HepG2 (cell line): ENCODE measurements around the gene KCNH1. TPM values are rescaled to one million over a fixed set of nuclear protein-coding genes. Genes with fewer than 3 reads are reported as not detected.

Source experiments
- AHR ChIP-seq: IDR thresholded peaks from 2 replicates; pipeline ENCODE4 v1.6.1; 2018; ENCODE audit warnings: missing genetic modification reagents, missing compliant biosample characterization
- CSRNP2 ChIP-seq: sonication (generic); formaldehyde crosslinking; conservative IDR thresholded peaks from 2 replicates; pipeline ENCODE4 v1.8.0; 2022; ENCODE audit warnings: low read depth, missing genetic modification reagents
- KDM5B ChIP-seq: sonication (generic); formaldehyde crosslinking; IDR thresholded peaks from 2 replicates; pipeline ENCODE4 v1.4.0; 2020; ENCODE audit warnings: missing genetic modification reagents, mild to moderate bottlenecking, borderline replicate concordance
- MBD4 ChIP-seq: IDR thresholded peaks from 2 replicates; pipeline ENCODE4 v1.6.1; 2012; ENCODE audit warnings: low read length, inconsistent platforms, borderline replicate concordance
- MYPOP ChIP-seq: sonication (generic); formaldehyde crosslinking; IDR thresholded peaks from 2 replicates; pipeline ENCODE4 v1.8.1; 2023; ENCODE audit warnings: mild to moderate bottlenecking, moderate library complexity, missing genetic modification reagents
- NFRKB ChIP-seq: fragments of 450-650 bp; IDR thresholded peaks from 2 replicates; pipeline ENCODE4 v1.6.1; 2017
- PHF21A ChIP-seq: sonication (generic); formaldehyde crosslinking; IDR thresholded peaks from 2 replicates; pipeline ENCODE4 v1.5.0; 2020; ENCODE audit warnings: mild to moderate bottlenecking, missing genetic modification reagents
- RERE ChIP-seq: IDR thresholded peaks from 2 replicates; pipeline ENCODE4 v1.6.1; 2016; ENCODE audit warnings: low read depth, missing genetic modification reagents, missing compliant biosample characterization
- RNF219 ChIP-seq: sonication (generic); formaldehyde crosslinking; IDR thresholded peaks from 2 replicates; pipeline ENCODE4 v1.5.0; 2020; ENCODE audit warnings: mild to moderate bottlenecking, missing genetic modification reagents
- SMC3 ChIP-seq: IDR thresholded peaks from 2 replicates; pipeline ENCODE4 v1.6.1; 2011; ENCODE audit warnings: low read length, improper control_type of control experiment
- TAF15 ChIP-seq: fragments of 200-400 bp; formaldehyde crosslinking; IDR thresholded peaks from one replicate; pipeline ENCODE4 v1.6.1; 2018; ENCODE audit warnings: mild to moderate bottlenecking, low read depth, low read length; ENCODE audit not compliant: poor library complexity, severe bottlenecking
- ZBTB1 ChIP-seq: sonication (generic); formaldehyde crosslinking; IDR thresholded peaks from 2 replicates; pipeline ENCODE4 v1.4.0; 2020; ENCODE audit warnings: missing genetic modification reagents, borderline replicate concordance
- ZBTB26 ChIP-seq: IDR thresholded peaks from 2 replicates; pipeline ENCODE4 v1.6.1; 2016; ENCODE audit warnings: missing compliant biosample characterization, missing genetic modification reagents, borderline replicate concordance
- ZFP82 ChIP-seq: sonication (generic); formaldehyde crosslinking; IDR thresholded peaks from 2 replicates; pipeline ENCODE4 v1.5.1; 2020; ENCODE audit warnings: mild to moderate bottlenecking, missing genetic modification reagents, borderline replicate concordance
- ZNF660 ChIP-seq: sonication (generic); formaldehyde crosslinking; IDR thresholded peaks from 2 replicates; pipeline ENCODE4 v1.5.1; 2020; ENCODE audit warnings: mild to moderate bottlenecking, low read depth, missing genetic modification reagents, borderline replicate concordance
- polyA plus RNA-seq, 8 experiments: library from polyadenylated mRNA; depleted of rRNA in 3 of 8; stranded (reverse) in 7 of 8; unstranded in 1 of 8; fragments of >200 nt; fragmentation: Illumina TruSeq in 4 of 8; extraction: Trizol in 4 of 8; gene quantifications; 2 replicates each; pipeline versions ENCODE4 v1.2.1 to v1.2.3, GENCODE V29; 2011 to 2016; ENCODE audit warnings: low read depth in 4 of 8, missing spikeins in 1 of 8, mixed read lengths in 1 of 8; ENCODE audit not compliant: insufficient read depth in 1 of 8
- total RNA-seq, 5 experiments: library from RNA; depleted of rRNA; stranded (reverse); fragments of >200 nt; fragmentation: Illumina TruSeq; extraction: Trizol; gene quantifications; 2 replicates each; pipeline ENCODE4 v1.2.3, GENCODE V29; 2016; ENCODE audit warnings: low read depth in 1 of 5

The KCNH1 gene
- total and polyA plus RNA-seq, 2 of the 13 experiments (the other 11 are each of a cell fraction or from before 2014, with no cell fraction given), result not detected

GRCh38 chr1:210674151-210674550, 459.8 kb downstream of the KCNH1 start (continued):
- TF ChIP-seq ZFP82 (no peak), KDM5B (CRISPR knock-in tag) (no peak), CSRNP2 (CRISPR knock-in tag) (no peak), RNF219 (no peak), SMC3 (no peak), MYPOP (CRISPR knock-in tag) (no peak), MBD4 (no peak), ZBTB1 (CRISPR knock-in tag) (no peak), ZBTB26 (CRISPR knock-in tag) (no peak), NFRKB (no peak), RERE (CRISPR knock-in tag) (no peak), AHR (CRISPR knock-in tag) (no peak), TAF15 (no peak), PHF21A (no peak), ZNF660 (CRISPR knock-in tag) (no peak)
